ENCODE data around the gene USP50.

- TF ChIP-seq CTCF (conservative IDR thresholded peaks at IDR 0.05; ENCODE audit: low read depth, low read length) (no peak), EZH2 (IDR thresholded peaks at IDR 0.05; ENCODE audit: borderline replicate concordance, low read depth, low read length, poor library complexity, severe bottlenecking) (no peak)
Observed at GRCh38 chr15:50493625-50494024, 52.8 kb downstream of the USP50 start.
